Activated T-helper 2 cell treated with anti-CD3 and anti-CD28 coated beads, Interferon-gamma antibody, Interleukin-2, Interleukin-4, amounts not matched to agents 10 μg/mL and 5 μg/mL and 100 μg/mL, durations not matched to agents 14 hours and 24 hours and 36 hours (primary cell): ENCODE results near the gene LAMA4. TPM values are rescaled to one million over a fixed set of nuclear protein-coding genes. Genes with fewer than 3 reads are reported as not detected.
A peak's percentile ranks its signal among the peaks of the same experiment; 100 is the strongest.

ENCODE experiments used
- DNase-seq: peaks from one replicate; pipeline ENCODE4 v3.0.0; 2021; ENCODE audit warnings: low spot score
- H3K27ac Mint-ChIP-seq: one replicate; pipeline ENCODE4 v1.8.0; 2021; ENCODE audit warnings: mixed read lengths
- H3K27me3 Mint-ChIP-seq: one replicate; pipeline ENCODE4 v1.8.0; 2021; ENCODE audit warnings: low read depth, mixed read lengths
- H3K36me3 Mint-ChIP-seq: one replicate; pipeline ENCODE4 v1.8.0; 2021; ENCODE audit warnings: low read depth, mixed read lengths
- H3K4me1 Mint-ChIP-seq: one replicate; pipeline ENCODE4 v1.8.0; 2021; ENCODE audit warnings: low read depth, mixed read lengths
- H3K4me3 Mint-ChIP-seq: one replicate; pipeline ENCODE4 v1.8.0; 2021; ENCODE audit warnings: low read depth, mild to moderate bottlenecking, moderate library complexity, mixed read lengths
- H3K9me3 Mint-ChIP-seq: one replicate; pipeline ENCODE4 v1.8.0; 2021; ENCODE audit warnings: mixed read lengths
- intact Hi-C: fragments of 100-400 bp; cut with micrococcal nuclease; formaldehyde crosslinking; loops from one replicate; pipeline ENCODE4 v1.15.1; 2023
- total RNA-seq: library from RNA; stranded (reverse); gene quantifications from 2 replicates; pipeline ENCODE4 v1.2.3, GENCODE V29; 2022

The LAMA4 gene
- total RNA-seq, 1 donor from 2014 or later, result not detected

DNA sequence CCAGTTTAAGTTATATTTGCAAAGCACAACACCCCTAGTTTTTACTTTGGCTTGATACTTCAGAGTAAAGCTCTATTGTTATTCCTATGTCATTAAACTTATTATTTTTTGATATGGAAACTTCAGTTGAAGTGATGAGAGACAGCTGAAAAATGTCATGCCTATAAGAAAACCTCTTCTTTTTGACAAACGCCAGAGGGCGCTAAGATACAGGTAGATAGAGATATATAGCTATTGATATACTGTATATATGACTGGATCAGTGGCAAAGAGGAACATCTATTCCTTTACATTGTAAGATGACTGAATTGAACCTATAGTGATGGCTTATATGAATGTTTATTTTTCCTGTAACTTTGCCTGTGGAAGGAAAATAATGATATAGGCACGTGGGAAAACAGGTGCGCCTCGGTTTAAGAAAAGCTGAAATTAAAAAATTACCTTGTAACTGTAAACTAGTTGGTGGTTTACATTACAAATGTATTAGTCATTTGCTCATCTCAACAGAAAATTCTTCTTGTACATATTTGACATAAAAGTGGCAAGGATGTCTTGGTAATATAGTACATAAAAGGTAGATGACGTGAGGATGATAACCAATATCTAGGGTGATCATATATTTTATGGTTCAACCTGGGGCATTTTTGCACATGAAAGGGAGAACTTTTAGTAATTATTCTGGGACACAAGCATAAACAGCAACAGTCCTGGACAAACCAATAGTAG lies 74.1 kb downstream of the LAMA4 start:
- Mint-ChIP-seq H3K36me3 (no peaks in the 10 kb centered on the region), H3K4me3 (no peak overlapping the region), H3K27ac (no peak overlapping the region), H3K4me1 (no peaks in the 10 kb centered on the region), H3K9me3 (no peaks in the 10 kb centered on the region), H3K27me3 (peaks cover 46% of the 10 kb centered on the region)
- peak; percentile 19 for DNase-seq
- intact Hi-C loops, result loop anchor here (1.0 to 2.0 kb wide), 2 partner anchors 132 to 1679 kb away; no protein-coding TSS in a partner anchor

DNA sequence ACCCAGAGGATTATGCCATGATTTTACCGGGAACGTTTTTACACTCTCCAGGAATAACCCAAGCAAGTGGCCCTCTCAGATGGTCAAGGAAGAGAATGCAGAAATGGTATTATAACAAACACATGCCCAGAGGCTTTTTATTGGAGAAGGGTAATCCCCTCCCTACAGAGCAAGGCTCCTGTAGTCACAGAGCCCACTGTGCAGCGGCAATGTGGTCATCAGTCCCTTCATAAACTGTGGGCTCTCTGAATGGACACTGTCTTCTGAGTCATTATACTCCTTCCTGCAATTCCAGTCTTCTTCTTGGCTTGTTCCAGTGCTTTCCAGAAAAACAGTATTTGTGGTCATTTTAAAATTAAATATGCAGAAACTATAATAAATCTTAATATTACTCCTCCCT lies 74.7 kb downstream of the LAMA4 start:
- no peaks in the 10 kb centered on the region for H3K9me3 Mint-ChIP-seq
- H3K4me1 Mint-ChIP-seq, result no peaks in the 10 kb centered on the region
- no peak for DNase-seq
- H3K27ac Mint-ChIP-seq, result no peak overlapping the region
- intact Hi-C loops, result loop anchor here (1.0 to 2.0 kb wide), 2 partner anchors 133 to 1679 kb away; no protein-coding TSS in a partner anchor
- no peak overlapping the region for H3K4me3 Mint-ChIP-seq
- H3K36me3 Mint-ChIP-seq, result no peaks in the 10 kb centered on the region
- peaks cover 46% of the 10 kb centered on the region for H3K27me3 Mint-ChIP-seq

DNA sequence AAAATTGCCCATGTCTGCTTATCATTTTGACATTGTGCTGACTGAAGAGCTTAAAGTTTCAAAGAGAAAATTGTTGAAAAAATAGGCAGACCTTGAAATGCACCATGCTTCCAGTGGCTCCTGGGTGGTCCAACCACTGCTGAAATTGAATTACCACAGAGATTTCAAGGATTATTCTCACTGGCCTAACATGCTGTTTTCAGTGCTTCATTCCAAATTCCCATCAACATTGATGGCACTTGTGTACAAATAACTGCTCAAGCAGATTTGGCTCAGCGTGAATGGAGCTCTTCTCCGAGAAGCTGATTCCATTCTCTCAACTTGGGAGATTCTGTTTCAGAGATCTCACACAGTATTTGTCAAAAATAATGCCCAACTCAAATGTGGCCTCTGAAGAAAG lies 75.5 kb downstream of the LAMA4 start:
- Mint-ChIP-seq H3K36me3 (no peaks in the 10 kb centered on the region), H3K4me3 (no peak overlapping the region), H3K27me3 (peaks cover 46% of the 10 kb centered on the region), H3K4me1 (no peaks in the 10 kb centered on the region), H3K9me3 (no peaks in the 10 kb centered on the region), H3K27ac (no peak overlapping the region)
- DNase-seq, result no peak
- intact Hi-C loops, result no loop called here

DNA sequence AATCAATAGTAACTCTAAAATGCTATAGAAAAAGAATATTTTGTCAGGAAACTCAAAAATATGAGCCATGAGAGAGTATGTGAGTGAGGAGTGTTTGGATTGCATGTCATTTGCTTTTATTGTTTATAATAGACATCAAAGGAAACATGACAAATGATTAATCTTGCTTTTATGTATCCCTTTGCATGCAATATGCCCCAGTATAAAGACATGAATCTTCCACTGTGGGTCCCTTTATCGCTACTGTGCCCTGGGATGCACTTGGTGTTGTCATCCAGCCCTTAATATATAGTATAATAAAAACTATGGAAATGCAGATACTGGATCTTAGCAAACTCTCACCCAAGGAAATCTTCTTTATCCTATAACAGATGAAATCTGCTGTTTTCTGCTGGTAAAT lies 77.3 kb downstream of the LAMA4 start:
- DNase-seq, result no peak
- Mint-ChIP-seq H3K9me3 (no peaks in the 10 kb centered on the region), H3K4me1 (no peaks in the 10 kb centered on the region), H3K4me3 (no peak overlapping the region), H3K27me3 (peaks cover 40% of the 10 kb centered on the region), H3K36me3 (no peaks in the 10 kb centered on the region), H3K27ac (no peak overlapping the region)
- intact Hi-C loops, result no loop called here

DNA sequence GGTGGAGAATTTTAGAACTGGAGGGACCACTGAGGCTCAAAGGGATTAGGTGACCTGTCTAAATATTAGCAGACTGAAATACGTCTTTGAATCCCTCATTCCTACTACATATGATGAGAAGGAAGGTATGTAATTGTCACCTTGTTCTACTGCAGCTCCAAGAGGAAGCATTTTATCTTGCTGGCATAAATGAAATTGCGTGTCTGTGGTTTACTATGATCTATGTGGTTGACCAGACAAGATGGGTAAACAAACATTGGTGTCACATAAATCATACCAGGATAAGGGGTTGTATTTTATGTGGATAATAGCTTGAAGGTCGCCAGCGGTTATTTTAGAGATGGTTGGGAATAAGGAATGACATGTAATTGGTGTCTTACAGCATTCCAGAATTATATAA lies 78.2 kb downstream of the LAMA4 start:
- Mint-ChIP-seq H3K9me3 (no peaks in the 10 kb centered on the region), H3K27me3 (peaks cover 41% of the 10 kb centered on the region), H3K27ac (no peak overlapping the region), H3K4me3 (no peak overlapping the region), H3K36me3 (no peaks in the 10 kb centered on the region), H3K4me1 (no peaks in the 10 kb centered on the region)
- no peak for DNase-seq
- intact Hi-C loops, result no loop called here

DNA sequence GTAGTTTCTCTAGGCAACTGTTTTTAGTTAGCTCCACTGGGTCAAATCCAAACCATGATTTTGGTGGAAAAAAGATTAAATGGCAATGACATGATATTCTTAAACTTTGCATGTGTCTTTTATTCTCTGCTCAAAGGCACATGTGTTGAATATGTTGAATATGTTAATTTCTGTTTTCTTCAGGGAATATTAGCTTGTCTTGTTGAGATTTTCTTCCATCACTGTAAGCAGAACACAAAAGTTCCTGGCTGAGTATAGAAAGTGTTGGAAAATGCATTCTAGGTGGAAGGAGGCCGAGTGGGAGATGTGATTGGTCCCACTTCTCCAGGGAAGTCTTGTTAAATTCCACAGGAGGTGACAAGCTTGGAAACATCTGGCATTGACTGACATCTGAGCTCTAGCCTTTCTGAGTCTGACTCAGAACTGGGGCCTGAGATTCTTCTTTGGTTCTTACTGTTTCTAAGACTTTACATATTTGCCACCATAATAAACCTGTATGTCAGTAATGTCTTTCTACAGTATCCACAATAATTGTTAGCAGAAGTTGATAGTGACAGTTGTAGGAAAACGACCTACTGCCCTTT lies 81.1 kb downstream of the LAMA4 start:
- Mint-ChIP-seq H3K36me3 (no peaks in the 10 kb centered on the region), H3K27me3 (peaks cover 53% of the 10 kb centered on the region), H3K27ac (no peak overlapping the region), H3K9me3 (no peaks in the 10 kb centered on the region), H3K4me1 (no peaks in the 10 kb centered on the region), H3K4me3 (no peak overlapping the region)
- DNase-seq, result no peak
- intact Hi-C loops, result no loop called here

DNA sequence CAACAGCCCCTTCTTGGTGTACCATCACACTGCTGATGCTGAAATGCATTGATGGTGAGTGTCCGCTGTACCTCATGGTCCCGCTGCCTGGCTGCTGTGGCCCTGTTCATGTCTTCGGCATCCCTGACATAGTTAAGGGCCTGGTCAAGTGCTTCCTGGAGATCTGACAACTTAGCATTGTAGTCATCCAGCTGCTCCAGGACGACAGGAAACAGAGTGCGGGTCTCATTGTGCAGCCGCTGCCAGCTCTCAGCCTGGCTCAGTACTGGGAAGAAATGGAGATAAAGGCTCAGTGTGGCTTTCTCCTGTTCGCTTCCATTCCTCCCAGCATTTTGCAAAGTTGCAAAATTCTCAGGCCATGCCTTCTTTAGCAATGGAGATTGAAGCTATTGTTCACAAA lies 81.8 kb downstream of the LAMA4 start:
- H3K4me3 Mint-ChIP-seq, result no peak overlapping the region
- intact Hi-C loops, result no loop called here
- no peaks in the 10 kb centered on the region for H3K9me3 Mint-ChIP-seq
- H3K4me1 Mint-ChIP-seq, result no peaks in the 10 kb centered on the region
- no peak overlapping the region for H3K27ac Mint-ChIP-seq
- peaks cover 47% of the 10 kb centered on the region for H3K27me3 Mint-ChIP-seq
- no peak for DNase-seq
- no peaks in the 10 kb centered on the region for H3K36me3 Mint-ChIP-seq

DNA sequence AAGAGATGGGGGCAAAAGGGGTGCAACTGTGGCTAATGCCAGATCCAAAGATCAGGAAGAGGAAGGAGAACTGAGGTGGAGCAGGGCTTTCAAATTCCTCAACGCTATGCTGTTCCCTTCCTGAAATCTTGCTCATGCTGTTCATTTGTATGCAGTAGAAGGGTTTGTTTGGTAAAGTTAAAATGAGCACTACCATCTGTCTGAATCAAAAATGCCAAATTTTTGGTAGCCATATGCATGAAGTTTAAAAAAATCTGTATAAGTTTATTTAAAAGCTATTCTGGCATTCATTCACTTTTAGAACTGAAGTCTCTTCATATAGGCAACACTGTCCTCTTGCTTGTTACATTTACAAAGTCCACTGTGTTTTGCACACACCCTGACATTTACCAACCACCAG lies 84.8 kb downstream of the LAMA4 start:
- DNase-seq, result no peak
- Mint-ChIP-seq H3K27ac (no peak overlapping the region), H3K36me3 (no peaks in the 10 kb centered on the region), H3K4me3 (no peak overlapping the region), H3K4me1 (no peaks in the 10 kb centered on the region), H3K27me3 (peaks cover 54% of the 10 kb centered on the region), H3K9me3 (no peaks in the 10 kb centered on the region)
- intact Hi-C loops, result no loop called here

DNA sequence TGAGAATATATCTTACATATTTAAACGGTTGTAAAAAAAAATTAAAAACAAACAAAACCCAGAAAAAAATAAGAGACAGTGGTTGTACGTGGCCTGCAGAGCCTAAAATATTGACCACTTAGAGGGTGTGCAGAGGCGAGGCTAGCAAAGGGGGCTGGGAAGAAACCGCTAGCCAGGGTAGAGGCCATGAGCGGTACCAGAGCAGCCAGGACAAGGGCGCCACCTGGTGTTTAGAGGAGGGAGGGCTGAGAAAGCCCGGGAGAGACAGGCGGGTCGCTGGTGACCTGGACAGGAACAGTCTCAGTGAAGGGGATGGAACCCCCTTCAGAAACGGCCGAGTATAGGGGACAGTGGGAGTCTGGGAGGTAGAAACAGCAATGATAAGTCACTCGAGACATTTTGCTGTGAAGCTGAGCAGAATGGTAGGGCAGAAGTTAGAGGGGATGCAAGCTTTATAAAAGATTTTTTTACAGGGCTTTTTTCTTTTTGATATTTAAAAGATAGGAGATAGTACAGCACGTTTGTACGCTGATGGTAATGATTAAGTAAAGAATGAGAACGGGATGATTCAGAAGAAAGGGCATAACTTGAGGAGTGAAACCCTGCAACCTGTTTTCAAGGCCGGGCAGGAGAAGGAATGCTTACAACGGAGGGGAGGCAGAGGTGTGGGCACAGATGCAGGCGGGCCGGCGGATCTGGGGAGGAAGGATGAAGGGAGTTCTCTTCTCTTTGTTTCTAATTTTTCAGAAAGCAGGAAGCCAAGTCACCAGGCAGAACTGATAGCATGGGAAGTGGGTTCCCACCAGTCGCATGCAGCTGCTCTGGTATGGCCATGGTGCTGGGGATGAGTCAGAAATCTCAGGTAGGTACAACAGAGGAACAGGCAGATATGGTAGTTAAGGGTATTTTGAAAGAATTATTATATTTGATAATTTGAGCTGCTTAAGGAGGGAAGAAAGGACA lies 90.8 kb downstream of the LAMA4 start:
- Mint-ChIP-seq H3K9me3 (no peaks in the 10 kb centered on the region), H3K4me1 (peaks cover 16% of the 10 kb centered on the region), H3K27ac (no peak overlapping the region), H3K36me3 (no peaks in the 10 kb centered on the region), H3K4me3 (peak overlapping the region; percentile 45), H3K27me3 (peaks cover 55% of the 10 kb centered on the region)
- intact Hi-C loops, result loop anchor here (1.0 to 5.0 kb wide), 5 partner anchors 76 to 905 kb away; partner anchors contain the start of genes FAM229B and TUBE1
- DNase-seq, result peak; percentile 61

DNA sequence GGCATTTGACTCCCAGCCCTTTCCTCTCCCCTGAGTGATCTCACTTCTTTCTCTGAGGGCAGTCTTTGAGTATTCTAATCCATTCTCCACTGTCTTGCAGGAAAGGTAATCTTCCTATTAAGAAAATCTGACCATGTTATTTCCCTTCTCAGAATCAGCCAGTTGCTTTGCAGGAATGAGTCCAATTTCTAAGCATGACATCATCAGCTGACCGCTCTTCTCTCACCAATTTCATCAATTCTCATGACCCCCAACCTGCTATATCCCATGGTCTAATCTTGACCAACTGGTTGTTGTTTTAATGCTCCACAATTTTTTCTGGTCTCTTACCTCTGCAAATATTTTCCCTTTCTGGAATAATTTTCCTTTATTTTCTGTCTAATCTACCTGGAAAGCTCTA lies 93.6 kb downstream of the LAMA4 start:
- intact Hi-C loops, result loop anchor here (5.0 kb wide), 2 partner anchors 448 to 463 kb away; no protein-coding TSS in a partner anchor
- Mint-ChIP-seq H3K27me3 (peaks cover 46% of the 10 kb centered on the region), H3K9me3 (no peaks in the 10 kb centered on the region), H3K4me1 (peaks cover 19% of the 10 kb centered on the region), H3K4me3 (no peak overlapping the region), H3K36me3 (no peaks in the 10 kb centered on the region), H3K27ac (no peak overlapping the region)
- no peak for DNase-seq

DNA sequence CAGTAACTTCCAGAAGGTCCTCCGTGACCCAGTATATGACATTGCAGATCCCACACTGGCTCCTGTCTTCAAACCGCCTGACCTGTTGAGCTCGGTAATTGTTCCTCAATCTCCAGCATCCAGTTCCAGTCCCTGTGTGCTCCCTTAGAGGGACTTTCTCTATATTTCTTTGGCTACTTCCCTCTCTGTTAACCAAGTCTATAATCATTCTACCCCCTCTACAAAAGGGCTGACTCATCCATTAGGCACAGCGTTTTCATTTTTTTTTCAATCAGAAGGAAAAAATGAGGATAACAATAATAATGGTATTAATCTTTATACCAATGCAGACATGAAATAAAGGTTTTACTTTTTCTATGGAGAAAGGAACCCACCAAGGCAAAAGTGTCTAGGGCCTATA lies 97.7 kb downstream of the LAMA4 start:
- H3K9me3 Mint-ChIP-seq, result no peaks in the 10 kb centered on the region
- peaks cover 34% of the 10 kb centered on the region for H3K27me3 Mint-ChIP-seq
- no peak overlapping the region for H3K27ac Mint-ChIP-seq
- H3K36me3 Mint-ChIP-seq, result no peaks in the 10 kb centered on the region
- intact Hi-C loops, result no loop called here
- no peak for DNase-seq
- H3K4me1 Mint-ChIP-seq, result peaks cover 18% of the 10 kb centered on the region
- H3K4me3 Mint-ChIP-seq, result no peak overlapping the region

DNA sequence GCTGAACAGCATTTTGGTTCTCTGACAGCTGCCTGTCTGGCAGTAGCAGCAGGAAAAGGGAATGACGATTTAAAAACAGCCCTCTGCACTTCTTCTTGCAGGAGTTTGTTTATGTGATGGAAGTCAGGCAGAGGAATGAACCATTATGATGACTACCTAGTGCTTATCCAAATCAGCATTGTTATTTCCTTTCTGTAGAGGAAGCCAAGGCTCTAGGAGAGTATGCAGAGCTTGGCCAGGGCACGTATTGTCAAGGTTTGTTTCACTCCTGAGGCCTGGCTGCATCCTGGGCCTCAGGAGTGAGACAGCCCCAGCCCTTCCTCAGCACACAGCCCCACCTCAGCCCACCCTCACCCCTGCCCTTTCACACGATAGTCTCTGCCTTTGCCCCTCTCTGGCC lies 98.5 kb downstream of the LAMA4 start:
- Mint-ChIP-seq H3K27me3 (peaks cover 33% of the 10 kb centered on the region), H3K4me1 (peaks cover 18% of the 10 kb centered on the region), H3K27ac (no peak overlapping the region), H3K36me3 (no peaks in the 10 kb centered on the region), H3K4me3 (no peak overlapping the region), H3K9me3 (no peaks in the 10 kb centered on the region)
- intact Hi-C loops, result no loop called here
- DNase-seq, result no peak
